Activated CD4-positive, alpha-beta T cell treated with anti-CD3 and anti-CD28 coated beads, Interleukin-10, Interleukin-2, amounts not matched to agents 100 ng/mL and 50 ng/mL, durations not matched to agents 16 hours and 8 hours (primary cell): ENCODE measurements around the gene ANTXR2.
"Not testable (repeated sequence)": the region's sequence is repeated elsewhere in the genome, so short reads cannot be mapped to it uniquely, and the experiment has no call there.

Source experiments
- DNase-seq: peaks from one replicate; pipeline ENCODE4 v3.0.0-alpha.2; 2020

Gene ANTXR2

GRCh38 chr4:79906303-79906702 lies 166.7 kb downstream of the ANTXR2 start:
- no peak for DNase-seq

- DNase-seq = no peak
Observed at GRCh38 chr4:79905212-79905611, 167.8 kb downstream of the ANTXR2 start.

DNA sequence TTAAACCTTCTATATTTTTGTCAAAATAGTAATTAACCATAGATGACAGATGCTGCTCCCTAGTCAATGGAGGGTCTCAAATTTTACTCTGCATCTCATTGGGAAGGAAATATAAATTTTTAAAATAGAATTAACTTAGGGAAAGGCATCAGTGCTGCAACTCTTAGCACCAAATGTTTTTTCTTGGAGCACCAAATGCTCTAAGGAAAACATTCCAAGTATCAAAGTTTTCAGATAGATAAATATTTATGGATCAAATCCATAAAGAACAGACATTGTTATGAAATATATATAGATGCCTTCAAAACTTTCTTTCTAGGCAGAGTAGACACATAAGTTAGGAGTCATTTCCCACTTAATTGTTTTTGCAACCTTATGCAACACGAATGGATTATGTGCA lies 168.7 kb downstream of the ANTXR2 start:
- DNase-seq = no peak

DNA sequence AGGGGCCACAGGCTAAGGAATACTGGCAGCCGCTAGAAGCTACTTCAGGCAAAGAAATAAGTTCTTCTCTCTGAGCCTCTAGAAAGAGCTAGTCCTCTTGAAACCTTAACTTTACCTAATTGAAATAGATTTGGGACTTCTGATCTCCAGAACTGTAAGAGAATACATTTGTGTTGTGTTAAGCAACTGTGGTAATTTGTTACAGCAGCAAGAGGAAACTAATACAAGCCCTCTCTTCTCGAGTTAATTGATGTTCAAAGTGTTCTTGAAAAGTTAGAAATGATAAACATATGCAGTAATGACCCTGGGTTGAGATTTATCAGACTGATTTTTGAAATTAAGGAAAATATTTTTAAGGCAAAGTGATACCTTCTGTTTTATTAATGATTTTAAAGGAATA lies 172.8 kb downstream of the ANTXR2 start:
- DNase-seq = no peak

DNA sequence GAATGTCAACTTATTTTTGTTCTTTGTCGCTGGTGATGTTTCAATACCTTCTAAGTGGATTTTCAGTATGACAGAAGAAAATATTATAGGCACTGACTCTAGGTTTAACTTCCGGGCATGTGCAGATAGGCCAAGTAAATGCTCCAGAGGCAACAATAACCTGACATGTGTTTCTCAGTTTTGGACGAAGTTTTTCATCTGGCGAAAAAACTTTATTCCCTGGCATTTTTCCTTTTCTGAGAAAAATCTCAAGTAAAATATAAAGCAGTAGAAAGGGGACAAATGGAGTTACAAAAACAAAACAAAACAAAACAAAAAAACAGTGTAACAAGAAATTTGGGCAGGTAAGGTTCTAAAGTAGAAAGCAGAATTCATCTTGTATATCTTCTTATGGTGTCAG lies 173.5 kb downstream of the ANTXR2 start:
- DNase-seq = no peak

DNA sequence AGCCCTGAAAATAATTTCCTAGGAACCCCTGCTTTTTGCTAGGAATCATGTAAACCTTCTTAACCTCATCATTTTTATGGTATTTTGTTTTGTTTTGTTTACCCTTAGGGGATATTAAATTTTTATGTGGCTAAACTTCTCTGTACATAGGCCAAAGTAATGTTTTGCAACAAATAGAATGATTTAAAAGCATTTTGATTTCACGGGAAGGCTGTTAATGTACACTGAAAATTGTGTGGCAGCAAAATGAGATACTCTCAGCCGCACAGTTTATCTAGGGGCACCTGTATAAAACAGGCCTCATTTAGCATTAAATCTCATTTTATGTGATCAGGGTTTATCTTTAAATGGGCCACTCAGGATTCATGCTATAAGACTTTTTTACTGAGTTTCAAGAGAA lies 175.0 kb downstream of the ANTXR2 start:
- no peak for DNase-seq

GRCh38 chr4:79897174-79897573 lies 175.9 kb downstream of the ANTXR2 start:
- DNase-seq = no peak

DNA sequence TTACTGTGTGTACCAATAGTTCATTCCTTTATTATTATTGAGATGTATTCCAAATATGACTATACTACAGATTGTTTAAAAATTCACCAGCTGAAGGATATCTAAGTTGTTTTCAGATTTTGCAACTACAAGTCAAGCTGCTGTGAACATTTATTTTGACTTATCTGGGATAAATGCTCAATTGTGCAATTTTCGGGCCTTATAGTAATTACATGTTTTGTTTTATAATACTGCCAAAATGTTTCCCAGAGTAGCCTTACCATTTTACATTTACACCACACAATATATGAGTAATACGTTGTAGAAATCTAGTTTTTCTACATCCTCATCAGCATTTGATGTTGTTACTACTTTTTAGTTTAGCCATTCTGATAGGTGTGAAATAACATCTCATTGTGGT lies 179.6 kb downstream of the ANTXR2 start:
- no peak for DNase-seq

- DNase-seq = not testable (repeated sequence)
Observed at GRCh38 chr4:79889026-79889425, 184.0 kb downstream of the ANTXR2 start.

- DNase-seq = no peak
Observed at GRCh38 chr4:79886557-79886956, 186.5 kb downstream of the ANTXR2 start.

DNA sequence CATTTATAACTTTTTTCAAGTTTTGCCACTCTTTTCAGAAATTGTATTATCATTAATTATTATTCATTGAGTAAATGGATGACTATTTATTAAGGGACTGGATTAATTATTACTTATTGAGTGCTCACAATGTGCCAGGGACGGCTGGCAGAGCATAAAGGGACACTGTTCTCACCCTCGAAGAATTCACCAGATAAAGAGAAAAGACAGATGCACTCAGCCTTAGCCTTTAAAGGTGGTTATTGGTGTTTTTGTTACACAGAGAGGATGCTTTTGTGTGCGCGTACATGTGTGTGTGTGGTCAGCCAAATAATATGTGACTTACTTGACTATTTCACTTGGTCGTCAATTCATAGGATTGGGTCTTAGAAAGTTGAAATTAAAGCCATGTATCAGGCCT lies 187.0 kb downstream of the ANTXR2 start:
- no peak for DNase-seq

DNA sequence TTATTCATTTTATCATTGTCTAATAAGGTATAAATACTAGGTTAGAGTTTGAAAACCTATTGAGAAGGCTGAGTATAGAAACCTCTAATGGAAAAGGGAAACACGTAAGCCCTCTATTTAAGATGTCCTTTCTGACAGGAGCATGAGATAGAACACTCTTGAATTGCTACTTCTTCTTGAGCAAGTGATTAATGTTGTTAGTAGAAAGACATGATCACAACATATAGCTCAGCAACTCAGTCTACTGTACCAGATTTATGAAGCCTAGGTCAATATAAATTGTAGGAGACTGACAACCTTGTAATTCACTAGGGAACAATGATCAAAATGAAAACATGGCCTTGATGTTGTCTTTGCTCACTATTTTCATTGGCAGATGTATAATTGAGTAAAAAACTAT lies 189.7 kb downstream of the ANTXR2 start:
- DNase-seq = no peak

DNA sequence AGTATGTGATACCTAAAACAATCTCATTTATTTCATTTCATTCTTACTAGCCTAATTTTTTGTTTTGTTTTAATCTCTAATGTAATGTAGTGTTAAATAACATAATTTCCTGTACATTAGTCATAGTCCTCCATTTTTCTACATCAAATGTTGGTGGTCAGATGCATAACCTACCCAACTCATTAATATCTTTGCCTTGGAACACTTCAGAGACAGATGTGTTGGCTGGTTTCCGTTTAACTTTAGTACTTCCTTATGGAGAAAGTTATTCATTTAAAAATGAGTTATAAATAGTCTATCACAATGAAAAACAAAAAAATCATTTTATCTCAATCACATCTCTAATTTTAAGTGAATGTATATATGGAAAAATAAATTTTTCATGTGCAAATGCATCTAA lies 190.2 kb downstream of the ANTXR2 start:
- no peak for DNase-seq

DNA sequence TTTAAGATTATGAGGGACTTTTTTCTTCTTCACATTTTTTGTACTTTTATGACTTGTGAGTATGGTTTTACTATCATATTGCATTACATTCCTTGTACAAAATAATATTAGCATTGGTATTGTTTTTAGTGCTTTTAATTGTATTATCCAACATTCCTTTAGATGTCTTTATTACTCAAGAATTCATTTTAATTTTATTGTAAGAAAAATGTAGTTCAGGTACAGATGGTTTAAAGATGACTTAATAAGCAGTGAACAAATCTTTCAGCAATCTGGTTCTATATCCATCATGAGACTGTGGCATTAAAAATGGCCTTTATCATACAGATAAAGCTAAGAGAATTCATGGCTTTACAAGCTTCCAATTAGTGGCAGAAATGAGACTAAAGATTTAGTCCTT lies 191.6 kb downstream of the ANTXR2 start:
- no peak for DNase-seq

DNA sequence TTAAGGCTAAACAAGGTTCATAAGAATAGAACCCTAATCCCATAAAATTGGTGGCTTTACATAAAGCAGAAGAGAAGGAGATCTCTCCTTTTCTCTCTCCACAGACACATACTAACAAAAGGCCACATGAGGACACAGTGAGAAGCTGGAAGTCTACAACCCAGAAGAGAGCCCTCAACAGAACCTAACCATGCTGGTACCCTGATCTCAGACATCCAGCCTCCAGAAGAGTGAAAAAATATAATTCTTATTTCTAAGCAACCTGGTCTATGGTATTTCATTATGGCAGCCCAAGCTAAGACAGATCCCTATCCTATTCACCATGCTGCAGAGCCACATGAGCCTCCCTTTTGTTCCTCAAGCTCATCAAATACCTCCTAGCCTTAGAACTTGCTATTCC lies 195.5 kb downstream of the ANTXR2 start:
- DNase-seq = no peak

DNA sequence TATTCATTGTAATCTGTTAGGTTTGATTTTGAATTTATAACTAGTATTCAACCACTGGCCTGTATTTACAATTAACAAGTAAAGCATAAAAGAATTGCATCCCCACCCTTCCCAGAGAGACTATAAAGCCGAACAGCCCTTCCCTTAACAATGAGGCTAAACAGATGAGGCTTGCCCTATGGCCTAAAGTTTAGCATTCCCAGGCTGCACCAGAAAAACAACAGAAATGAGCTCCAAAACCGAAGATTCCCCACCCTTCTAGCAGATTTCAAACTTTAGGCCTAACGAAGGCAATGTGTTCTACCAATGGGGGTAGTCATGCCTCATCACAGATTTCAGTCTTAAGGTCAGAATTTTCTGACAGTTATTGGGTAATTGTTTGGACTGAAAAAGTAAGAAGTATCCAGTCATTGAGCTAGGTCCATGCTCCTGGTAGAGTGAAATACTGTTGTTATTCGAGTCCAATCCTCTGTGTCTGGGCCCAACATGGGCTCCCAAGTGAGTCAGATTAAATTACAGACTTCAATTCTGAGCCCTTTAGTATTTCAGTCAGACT lies 197.6 kb downstream of the ANTXR2 start:
- no peak for DNase-seq

DNA sequence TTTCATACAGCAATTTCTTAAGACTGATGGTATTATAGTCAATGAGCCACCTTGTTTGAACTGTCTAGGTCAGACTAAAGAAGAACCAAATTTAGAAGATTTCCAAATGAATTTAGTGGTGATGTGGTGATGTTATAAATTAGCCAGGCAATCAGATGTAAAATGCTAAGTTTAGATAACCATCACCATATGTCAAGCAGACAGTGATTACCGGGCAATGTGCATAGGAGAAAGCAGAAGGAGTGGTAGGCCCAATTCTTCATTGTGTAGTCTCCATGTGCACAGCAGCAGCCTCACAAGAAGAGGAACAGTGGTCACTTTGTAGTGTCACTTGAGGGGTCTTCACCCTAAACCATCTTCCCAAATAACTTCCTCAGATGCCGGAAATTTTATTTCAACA lies 198.8 kb downstream of the ANTXR2 start:
- no peak for DNase-seq

DNA sequence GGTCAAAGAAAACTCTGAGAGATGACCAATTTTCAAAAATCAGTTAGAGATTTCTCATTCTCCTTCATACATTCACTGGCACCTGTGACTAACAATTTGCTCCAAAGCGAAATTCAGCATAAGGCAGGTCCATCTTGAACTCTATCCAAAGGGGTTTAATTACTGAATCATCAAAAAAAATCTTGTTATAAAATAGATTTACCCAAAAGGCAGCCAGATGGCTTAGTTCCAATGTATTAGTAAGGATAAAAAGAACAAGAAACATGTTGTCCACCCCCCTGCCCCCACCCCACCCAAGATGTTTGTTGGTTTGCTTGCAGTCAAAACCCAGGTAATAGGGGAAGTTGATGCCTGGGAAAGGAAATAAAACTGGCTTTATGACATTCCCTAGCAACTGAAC lies 200.3 kb downstream of the ANTXR2 start:
- no peak for DNase-seq

DNA sequence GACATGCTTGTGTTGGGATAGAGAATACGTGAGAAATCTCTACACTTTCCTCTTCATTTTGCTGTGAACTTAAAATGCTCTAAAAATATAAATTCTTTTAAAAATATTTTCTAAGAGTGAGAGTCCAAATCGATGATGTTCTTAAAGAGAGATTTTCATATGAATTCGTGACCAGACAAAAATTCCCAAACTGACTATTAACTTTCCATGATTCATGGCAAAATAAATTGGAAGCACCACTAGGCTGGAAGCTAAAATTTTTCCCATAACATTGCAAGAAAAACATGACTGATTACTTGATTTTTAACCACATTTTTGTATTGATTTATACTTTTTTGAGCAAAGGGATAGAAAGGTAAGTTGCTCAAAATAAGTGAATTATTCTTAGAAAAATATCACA lies 201.1 kb downstream of the ANTXR2 start:
- DNase-seq = no peak

- DNase-seq = no peak
Observed at GRCh38 chr4:79869597-79870237, 203.3 kb downstream of the ANTXR2 start.

- no peak for DNase-seq
Observed at GRCh38 chr4:79865201-79865597, 207.8 kb downstream of the ANTXR2 start.

DNA sequence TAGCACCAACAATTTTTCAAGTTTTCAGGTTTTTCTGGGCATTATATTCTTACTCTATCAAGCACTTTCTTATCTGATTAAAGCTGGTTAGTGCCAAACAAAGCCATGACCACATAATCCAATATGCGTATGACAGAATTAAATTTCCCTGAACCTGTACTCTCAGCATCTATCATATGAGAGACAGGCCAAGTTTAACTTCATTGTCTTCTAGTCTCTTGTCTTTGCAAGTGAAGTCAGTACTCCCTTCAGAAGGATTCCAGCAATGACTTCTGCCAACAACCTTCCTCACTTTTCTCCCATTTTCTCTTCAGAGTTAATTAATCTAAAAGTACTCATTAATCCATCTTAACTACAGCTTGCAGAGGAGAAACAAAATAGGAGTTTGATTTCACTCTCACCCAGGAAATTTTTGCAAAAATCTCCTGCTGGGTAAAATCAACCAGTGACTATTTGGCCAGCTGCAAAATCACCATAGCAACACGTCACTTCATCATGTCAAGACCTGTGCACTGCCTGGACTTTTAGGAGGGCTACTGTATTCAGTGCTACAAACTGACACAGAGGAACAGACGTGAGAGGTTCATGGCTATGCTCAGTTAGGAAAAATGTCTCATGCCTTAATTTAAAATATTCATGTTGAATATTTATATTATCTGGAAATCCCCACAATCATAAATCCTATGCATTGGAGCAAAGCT lies 208.4 kb downstream of the ANTXR2 start:
- no peak for DNase-seq

DNA sequence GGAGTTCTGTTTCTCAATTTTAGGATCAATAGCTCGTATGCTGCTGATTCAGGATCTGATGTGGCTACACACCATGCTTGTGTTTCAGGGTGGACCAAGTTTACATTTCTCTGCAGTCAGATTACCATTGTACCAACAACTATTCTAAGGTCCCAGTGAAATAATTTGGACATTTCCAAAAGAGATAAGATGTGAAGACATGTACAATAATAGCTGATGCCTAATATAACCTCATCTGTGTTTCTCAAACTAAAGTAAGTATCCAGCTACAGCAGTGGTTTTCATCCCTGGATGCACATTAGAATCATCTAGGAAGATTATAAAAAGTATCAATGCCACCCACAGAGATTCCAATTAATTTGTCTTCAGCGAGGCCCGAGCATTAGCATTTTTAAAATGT lies 209.7 kb downstream of the ANTXR2 start:
- no peak for DNase-seq

DNA sequence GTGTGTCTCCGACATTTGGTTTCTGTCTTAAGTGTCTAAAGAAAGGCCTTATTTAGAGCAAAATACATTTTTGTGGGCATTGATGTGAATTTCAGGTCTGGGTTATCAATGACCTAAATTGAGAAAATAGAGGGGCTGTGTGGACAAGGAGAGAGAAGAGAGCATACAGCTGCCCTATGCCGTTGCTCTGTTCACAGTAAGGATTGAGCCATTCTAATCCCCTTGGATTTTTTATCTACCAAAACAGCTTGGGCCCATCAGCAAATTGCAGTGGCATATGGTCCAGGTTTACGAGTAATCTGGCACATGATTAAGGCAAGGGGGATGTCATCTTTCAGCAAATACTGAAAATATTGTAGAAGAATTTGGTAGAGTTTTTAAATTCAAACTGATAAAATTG lies 210.2 kb downstream of the ANTXR2 start:
- DNase-seq = no peak

DNA sequence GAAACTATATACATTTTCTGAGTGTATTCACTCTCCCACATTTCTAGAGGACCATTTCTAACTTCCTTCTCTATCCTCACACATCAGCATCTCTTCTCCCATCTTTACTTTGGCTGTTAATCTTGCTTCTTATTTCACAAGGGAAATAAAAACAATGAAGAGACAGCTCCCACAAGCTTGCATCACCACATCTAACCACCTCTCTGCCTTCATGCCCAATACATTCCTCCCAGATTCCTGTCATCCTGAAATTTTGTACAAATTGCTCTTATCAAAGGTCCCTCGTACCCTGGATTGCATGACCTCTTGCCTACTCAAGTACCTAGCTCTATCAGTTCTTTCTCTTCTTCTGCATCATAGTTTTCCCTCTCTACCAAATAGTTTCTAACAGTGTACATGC lies 215.2 kb downstream of the ANTXR2 start:
- DNase-seq = no peak
